Vagina (tissue), 2 donors: ENCODE measurements around the gene MILR1.

ENCODE experiments used
- POLR2A ChIP-seq, 2 donors: fragments of 450-650 bp; IDR thresholded peaks; one replicate each; pipeline ENCODE4 v1.6.1; 2017; ENCODE audit warnings: antibody characterized with exemption in 2 of 2, mild to moderate bottlenecking in 2 of 2, moderate library complexity in 2 of 2
- POLR2AphosphoS5 ChIP-seq, 2 donors: sonication (generic); formaldehyde crosslinking; IDR thresholded peaks; one replicate each; pipeline ENCODE4 v1.9.0; 2017; ENCODE audit warnings: antibody characterized with exemption in 2 of 2, mild to moderate bottlenecking in 2 of 2, low read depth in 1 of 2; ENCODE audit not compliant: insufficient read depth in 1 of 2
- TF ChIP-seq, protein P1 (sequence below), 3 experiments: fragments of 450-650 bp in 2 of 3; fragments of 200-600 bp in 1 of 3; sonication (generic) in 1 of 3; IDR thresholded peaks; one replicate each; pipeline ENCODE4 v1.5.1; 2017 to 2019; ENCODE audit warnings: antibody characterized with exemption in 3 of 3, mild to moderate bottlenecking in 2 of 3, moderate library complexity in 2 of 3

DNA sequence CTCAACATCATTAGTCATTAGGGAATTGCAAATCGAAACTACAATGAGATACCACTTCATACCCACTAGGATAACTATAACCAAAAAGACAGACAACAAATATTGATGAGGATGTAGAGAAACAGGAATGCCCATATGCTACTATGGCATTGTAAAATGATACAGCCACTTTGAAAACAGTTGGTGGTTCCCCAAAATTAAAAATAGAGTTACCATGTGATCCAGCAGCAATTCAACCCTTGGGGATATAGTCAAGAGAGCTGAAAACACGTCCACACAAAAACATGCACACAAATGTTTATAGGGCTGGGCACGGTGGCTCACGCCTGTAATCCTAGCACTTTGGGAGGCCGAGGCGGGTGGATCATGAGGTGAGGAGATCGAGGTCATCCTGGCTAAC is 48.3 kb upstream of the MILR1 start:
- TF ChIP-seq POLR2AphosphoS5 (IDR thresholded peaks at IDR 0.05; ENCODE audit: insufficient read depth in 1 of 2, low read depth in 1 of 2) (no peak), POLR2A (IDR thresholded peaks at IDR 0.05) (no peak)
- TF ChIP-seq, protein P1, sequence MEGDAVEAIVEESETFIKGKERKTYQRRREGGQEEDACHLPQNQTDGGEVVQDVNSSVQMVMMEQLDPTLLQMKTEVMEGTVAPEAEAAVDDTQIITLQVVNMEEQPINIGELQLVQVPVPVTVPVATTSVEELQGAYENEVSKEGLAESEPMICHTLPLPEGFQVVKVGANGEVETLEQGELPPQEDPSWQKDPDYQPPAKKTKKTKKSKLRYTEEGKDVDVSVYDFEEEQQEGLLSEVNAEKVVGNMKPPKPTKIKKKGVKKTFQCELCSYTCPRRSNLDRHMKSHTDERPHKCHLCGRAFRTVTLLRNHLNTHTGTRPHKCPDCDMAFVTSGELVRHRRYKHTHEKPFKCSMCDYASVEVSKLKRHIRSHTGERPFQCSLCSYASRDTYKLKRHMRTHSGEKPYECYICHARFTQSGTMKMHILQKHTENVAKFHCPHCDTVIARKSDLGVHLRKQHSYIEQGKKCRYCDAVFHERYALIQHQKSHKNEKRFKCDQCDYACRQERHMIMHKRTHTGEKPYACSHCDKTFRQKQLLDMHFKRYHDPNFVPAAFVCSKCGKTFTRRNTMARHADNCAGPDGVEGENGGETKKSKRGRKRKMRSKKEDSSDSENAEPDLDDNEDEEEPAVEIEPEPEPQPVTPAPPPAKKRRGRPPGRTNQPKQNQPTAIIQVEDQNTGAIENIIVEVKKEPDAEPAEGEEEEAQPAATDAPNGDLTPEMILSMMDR (IDR thresholded peaks at IDR 0.05), result no peak
